Measurements from ENCODE around the gene CCDC90B. TPM values are rescaled to one million over a fixed set of nuclear protein-coding genes. Genes with fewer than 3 reads are reported as not detected.

CCDC90B gene
- total and polyA plus RNA-seq, 4 donors: 18.8 to 40.5 (median 28.1) TPM

GRCh38 chr11:83294208-83294607 lies 8.0 kb upstream of the CCDC90B start:
- 90% methylated on average over 4 of the region's 4 CpGs for WGBS
- no peak for DNase-seq (ENCODE audit: low spot score)
- Histone ChIP-seq H3K9me3 (ENCODE audit: control insufficient read depth in 4 of 4, low read length in 3 of 4) (no peaks in the 10 kb centered on the region), H3K27ac (ENCODE audit: low read depth in 1 of 2, low read length in 2 of 2) (no peak overlapping the region), H3K4me3 (ENCODE audit: low read depth in 1 of 3, low read length in 3 of 3) (no peak overlapping the region), H3K9ac (ENCODE audit: low read depth in 1 of 2, low read length in 2 of 2) (no peak overlapping the region), H3K27me3 (ENCODE audit: control insufficient read depth in 4 of 4, insufficient read depth in 4 of 4, low read length in 3 of 4) (no peaks in the 10 kb centered on the region), H3K4me1 (ENCODE audit: control insufficient read depth in 4 of 4, insufficient read depth in 4 of 4, low read length in 3 of 4) (peaks cover 0 to 5% (median 2%) of the 10 kb centered on the region in 4 donors), H3K36me3 (ENCODE audit: control insufficient read depth in 4 of 4, insufficient read depth in 3 of 4, low read depth in 1 of 4, low read length in 3 of 4) (no peaks in the 10 kb centered on the region)
- no peak for TF ChIP-seq NR2F2 (IDR thresholded peaks at IDR 0.05)
- TF ChIP-seq RXRA (IDR thresholded peaks at IDR 0.05): no peak
- no peak for TF ChIP-seq JUND (IDR thresholded peaks at IDR 0.05)
- TF ChIP-seq, protein P1, sequence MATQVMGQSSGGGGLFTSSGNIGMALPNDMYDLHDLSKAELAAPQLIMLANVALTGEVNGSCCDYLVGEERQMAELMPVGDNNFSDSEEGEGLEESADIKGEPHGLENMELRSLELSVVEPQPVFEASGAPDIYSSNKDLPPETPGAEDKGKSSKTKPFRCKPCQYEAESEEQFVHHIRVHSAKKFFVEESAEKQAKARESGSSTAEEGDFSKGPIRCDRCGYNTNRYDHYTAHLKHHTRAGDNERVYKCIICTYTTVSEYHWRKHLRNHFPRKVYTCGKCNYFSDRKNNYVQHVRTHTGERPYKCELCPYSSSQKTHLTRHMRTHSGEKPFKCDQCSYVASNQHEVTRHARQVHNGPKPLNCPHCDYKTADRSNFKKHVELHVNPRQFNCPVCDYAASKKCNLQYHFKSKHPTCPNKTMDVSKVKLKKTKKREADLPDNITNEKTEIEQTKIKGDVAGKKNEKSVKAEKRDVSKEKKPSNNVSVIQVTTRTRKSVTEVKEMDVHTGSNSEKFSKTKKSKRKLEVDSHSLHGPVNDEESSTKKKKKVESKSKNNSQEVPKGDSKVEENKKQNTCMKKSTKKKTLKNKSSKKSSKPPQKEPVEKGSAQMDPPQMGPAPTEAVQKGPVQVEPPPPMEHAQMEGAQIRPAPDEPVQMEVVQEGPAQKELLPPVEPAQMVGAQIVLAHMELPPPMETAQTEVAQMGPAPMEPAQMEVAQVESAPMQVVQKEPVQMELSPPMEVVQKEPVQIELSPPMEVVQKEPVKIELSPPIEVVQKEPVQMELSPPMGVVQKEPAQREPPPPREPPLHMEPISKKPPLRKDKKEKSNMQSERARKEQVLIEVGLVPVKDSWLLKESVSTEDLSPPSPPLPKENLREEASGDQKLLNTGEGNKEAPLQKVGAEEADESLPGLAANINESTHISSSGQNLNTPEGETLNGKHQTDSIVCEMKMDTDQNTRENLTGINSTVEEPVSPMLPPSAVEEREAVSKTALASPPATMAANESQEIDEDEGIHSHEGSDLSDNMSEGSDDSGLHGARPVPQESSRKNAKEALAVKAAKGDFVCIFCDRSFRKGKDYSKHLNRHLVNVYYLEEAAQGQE (IDR thresholded peaks at IDR 0.05): no peak
- TF ChIP-seq EGR1 (IDR thresholded peaks at IDR 0.05; ENCODE audit: low read depth in 2 of 2): no peak
- TF ChIP-seq, protein P2, sequence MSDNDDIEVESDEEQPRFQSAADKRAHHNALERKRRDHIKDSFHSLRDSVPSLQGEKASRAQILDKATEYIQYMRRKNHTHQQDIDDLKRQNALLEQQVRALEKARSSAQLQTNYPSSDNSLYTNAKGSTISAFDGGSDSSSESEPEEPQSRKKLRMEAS (IDR thresholded peaks at IDR 0.05): no peak
- no peak for TF ChIP-seq RAD21 (IDR thresholded peaks at IDR 0.05)
- TF ChIP-seq GABPA (IDR thresholded peaks at IDR 0.05 in 1 of 2, conservative IDR thresholded peaks at IDR 0.05 in 1 of 2): no peak

- DNase-seq (ENCODE audit: low spot score): no peak
- WGBS: 80% methylated on average over 4 of the region's 4 CpGs
- Histone ChIP-seq H3K9ac (ENCODE audit: low read depth in 1 of 2, low read length in 2 of 2) (no peak overlapping the region), H3K9me3 (ENCODE audit: control insufficient read depth in 4 of 4, low read length in 3 of 4) (no peaks in the 10 kb centered on the region), H3K27me3 (ENCODE audit: control insufficient read depth in 4 of 4, insufficient read depth in 4 of 4, low read length in 3 of 4) (no peaks in the 10 kb centered on the region), H3K27ac (ENCODE audit: low read depth in 1 of 2, low read length in 2 of 2) (no peak overlapping the region), H3K4me3 (ENCODE audit: low read depth in 1 of 3, low read length in 3 of 3) (no peak overlapping the region), H3K4me1 (ENCODE audit: control insufficient read depth in 4 of 4, insufficient read depth in 4 of 4, low read length in 3 of 4) (peaks cover 0 to 5% (median 2%) of the 10 kb centered on the region in 4 donors), H3K36me3 (ENCODE audit: control insufficient read depth in 4 of 4, insufficient read depth in 3 of 4, low read depth in 1 of 4, low read length in 3 of 4) (no peaks in the 10 kb centered on the region)
- TF ChIP-seq, protein P3, sequence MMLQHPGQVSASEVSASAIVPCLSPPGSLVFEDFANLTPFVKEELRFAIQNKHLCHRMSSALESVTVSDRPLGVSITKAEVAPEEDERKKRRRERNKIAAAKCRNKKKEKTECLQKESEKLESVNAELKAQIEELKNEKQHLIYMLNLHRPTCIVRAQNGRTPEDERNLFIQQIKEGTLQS (IDR thresholded peaks at IDR 0.05): no peak
- TF ChIP-seq NR2F2 (IDR thresholded peaks at IDR 0.05): no peak
- TF ChIP-seq TAF1 (conservative IDR thresholded peaks at IDR 0.05): no peak
- TF ChIP-seq, protein P2 (IDR thresholded peaks at IDR 0.05): no peak
Observed at GRCh38 chr11:83293457-83293774, 7.2 kb upstream of the CCDC90B start.

- DNase-seq (ENCODE audit: low spot score): no peak
Observed at GRCh38 chr11:83292709-83293456, 6.7 kb upstream of the CCDC90B start.

More at GRCh38 chr11:83292709-83293456, 6.7 kb upstream of the CCDC90B start:
- no peaks in the 10 kb centered on the region for H3K9me3 ChIP-seq (ENCODE audit: control insufficient read depth in 4 of 4, low read length in 3 of 4)
- H3K27ac ChIP-seq (ENCODE audit: low read depth in 1 of 2, low read length in 2 of 2): no peak overlapping the region
- no peaks in the 10 kb centered on the region for H3K27me3 ChIP-seq (ENCODE audit: control insufficient read depth in 4 of 4, insufficient read depth in 4 of 4, low read length in 3 of 4)
- WGBS: 53% methylated on average over 7 of the region's 7 CpGs
- H3K4me3 ChIP-seq (ENCODE audit: low read depth in 1 of 3, low read length in 3 of 3): no peak overlapping the region
- no peaks in the 10 kb centered on the region for H3K36me3 ChIP-seq (ENCODE audit: control insufficient read depth in 4 of 4, insufficient read depth in 3 of 4, low read depth in 1 of 4, low read length in 3 of 4)
- peaks cover 0 to 5% (median 2%) of the 10 kb centered on the region in 4 donors for H3K4me1 ChIP-seq (ENCODE audit: control insufficient read depth in 4 of 4, insufficient read depth in 4 of 4, low read length in 3 of 4)
- TF ChIP-seq, protein P4, sequence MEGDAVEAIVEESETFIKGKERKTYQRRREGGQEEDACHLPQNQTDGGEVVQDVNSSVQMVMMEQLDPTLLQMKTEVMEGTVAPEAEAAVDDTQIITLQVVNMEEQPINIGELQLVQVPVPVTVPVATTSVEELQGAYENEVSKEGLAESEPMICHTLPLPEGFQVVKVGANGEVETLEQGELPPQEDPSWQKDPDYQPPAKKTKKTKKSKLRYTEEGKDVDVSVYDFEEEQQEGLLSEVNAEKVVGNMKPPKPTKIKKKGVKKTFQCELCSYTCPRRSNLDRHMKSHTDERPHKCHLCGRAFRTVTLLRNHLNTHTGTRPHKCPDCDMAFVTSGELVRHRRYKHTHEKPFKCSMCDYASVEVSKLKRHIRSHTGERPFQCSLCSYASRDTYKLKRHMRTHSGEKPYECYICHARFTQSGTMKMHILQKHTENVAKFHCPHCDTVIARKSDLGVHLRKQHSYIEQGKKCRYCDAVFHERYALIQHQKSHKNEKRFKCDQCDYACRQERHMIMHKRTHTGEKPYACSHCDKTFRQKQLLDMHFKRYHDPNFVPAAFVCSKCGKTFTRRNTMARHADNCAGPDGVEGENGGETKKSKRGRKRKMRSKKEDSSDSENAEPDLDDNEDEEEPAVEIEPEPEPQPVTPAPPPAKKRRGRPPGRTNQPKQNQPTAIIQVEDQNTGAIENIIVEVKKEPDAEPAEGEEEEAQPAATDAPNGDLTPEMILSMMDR (IDR thresholded peaks at IDR 0.05; ENCODE audit: low read depth, low read length, missing input control): peak; percentile 70
- TF ChIP-seq HNF4G (IDR thresholded peaks at IDR 0.05) (no peak), NR2F2 (IDR thresholded peaks at IDR 0.05) (no peak), SP1 (IDR thresholded peaks at IDR 0.05) (no peak), FOXA1 (IDR thresholded peaks at IDR 0.05) (no peak), RAD21 (IDR thresholded peaks at IDR 0.05) (peak; percentile 84 to 93), YY1 (IDR thresholded peaks at IDR 0.05) (no peak), JUND (IDR thresholded peaks at IDR 0.05) (no peak), FOXA2 (IDR thresholded peaks at IDR 0.05) (no peak)
- TF ChIP-seq, protein P2 (IDR thresholded peaks at IDR 0.05): no peak
- no peak overlapping the region for H3K9ac ChIP-seq (ENCODE audit: low read depth in 1 of 2, low read length in 2 of 2)

All from liver (tissue), 9 donors.